Right lung (tissue), 5 donors: ENCODE results near the gene DMRTA1. TPM values are rescaled to one million over a fixed set of nuclear protein-coding genes. Genes with fewer than 3 reads are reported as not detected.
"Not testable (repeated sequence)": the region's sequence is repeated elsewhere in the genome, so short reads cannot be mapped to it uniquely, and the experiment has no call there.

ENCODE experiments used
- DNase-seq, 2 donors: peaks; one replicate each; pipeline ENCODE4 v3.0.0-alpha.2; 2013
- polyA plus RNA-seq, 5 donors: library from polyadenylated mRNA; unstranded; fragments of 120-200 nt; gene quantifications; one replicate each; pipeline versions ENCODE4 v1.2.1 to v1.2.3, GENCODE V29; 2013; ENCODE audit warnings: inconsistent platforms in 1 of 5, low replicate concordance in 1 of 5; ENCODE audit not compliant: insufficient read length in 5 of 5, insufficient read depth in 1 of 5

DMRTA1 gene
- polyA plus RNA-seq, 5 donors, result 1.8 to 3.0 (median 2.3) TPM

- no peak for DNase-seq
Observed at GRCh38 chr9:22454016-22454415, 7.4 kb downstream of the DMRTA1 start.

- no peak for DNase-seq
Observed at GRCh38 chr9:22455181-22455580, 8.6 kb downstream of the DMRTA1 start.

GRCh38 chr9:22457448-22457847 lies 10.8 kb downstream of the DMRTA1 start:
- no peak for DNase-seq

GRCh38 chr9:22463205-22463604 lies 16.6 kb downstream of the DMRTA1 start:
- DNase-seq, result no peak

- no peak for DNase-seq
Observed at GRCh38 chr9:22469928-22470544, 23.4 kb downstream of the DMRTA1 start.

- DNase-seq, result no peak
Observed at GRCh38 chr9:22481566-22481965, 34.9 kb downstream of the DMRTA1 start.

- no peak for DNase-seq
Observed at GRCh38 chr9:22483528-22484070, 37.0 kb downstream of the DMRTA1 start.

GRCh38 chr9:22496197-22496596 lies 49.6 kb downstream of the DMRTA1 start:
- not testable (repeated sequence) for DNase-seq
